ENCODE data around the gene PPM1H.

PPM1H gene

GRCh38 chr12:62898526-62898925 is 36.4 kb downstream of the PPM1H start:
- TF ChIP-seq CTCF (IDR thresholded peaks at IDR 0.05; ENCODE audit: low read length, missing control alignments), result no peak
- no peak overlapping the region for H3K4me3 ChIP-seq (replicated peaks; ENCODE audit: low read depth, low read length)
- DNase-seq (ENCODE audit: low read depth), result no peak

- no peak overlapping the region for H3K4me3 ChIP-seq (replicated peaks; ENCODE audit: low read depth, low read length)
- no peak for DNase-seq (ENCODE audit: low read depth)
- no peak for TF ChIP-seq CTCF (IDR thresholded peaks at IDR 0.05; ENCODE audit: low read length, missing control alignments)
These were observed 39.5 kb downstream of the PPM1H start for GRCh38 chr12:62895351-62895877.

GRCh38 chr12:62893276-62893675 is 41.7 kb downstream of the PPM1H start:
- no peak overlapping the region for H3K4me3 ChIP-seq (replicated peaks; ENCODE audit: low read depth, low read length)
- no peak for TF ChIP-seq CTCF (IDR thresholded peaks at IDR 0.05; ENCODE audit: low read length, missing control alignments)
- no peak for DNase-seq (ENCODE audit: low read depth)

- no peak for TF ChIP-seq CTCF (IDR thresholded peaks at IDR 0.05; ENCODE audit: low read length, missing control alignments)
- no peak for DNase-seq (ENCODE audit: low read depth)
- no peak overlapping the region for H3K4me3 ChIP-seq (replicated peaks; ENCODE audit: low read depth, low read length)
These were observed 43.0 kb downstream of the PPM1H start for GRCh38 chr12:62891805-62892549.

- TF ChIP-seq CTCF (IDR thresholded peaks at IDR 0.05; ENCODE audit: low read length, missing control alignments), result no peak
- no peak for DNase-seq (ENCODE audit: low read depth)
- H3K4me3 ChIP-seq (replicated peaks; ENCODE audit: low read depth, low read length), result no peak overlapping the region
These were observed 46.4 kb downstream of the PPM1H start for GRCh38 chr12:62888454-62889110.

DNA sequence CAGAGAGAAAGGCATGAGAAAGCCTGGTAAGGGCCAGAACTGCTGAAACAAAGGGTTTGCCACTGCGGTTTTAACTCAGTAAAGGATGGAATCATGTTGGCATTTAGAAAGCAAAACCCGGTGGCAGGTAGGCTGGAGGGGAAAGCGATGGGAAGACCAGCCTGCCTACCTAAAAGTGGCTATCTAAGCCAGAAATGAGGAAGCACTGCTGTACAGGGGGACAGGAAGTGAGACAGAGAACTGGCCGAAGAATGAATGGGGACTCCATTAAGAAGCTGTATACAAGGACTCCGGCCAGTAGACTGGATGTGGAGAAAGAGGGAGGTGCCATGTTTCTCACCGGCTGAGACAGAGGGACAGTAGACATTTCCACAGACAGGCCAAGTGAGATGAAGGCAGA is 48.2 kb downstream of the PPM1H start:
- no peak for TF ChIP-seq CTCF (IDR thresholded peaks at IDR 0.05; ENCODE audit: low read length, missing control alignments)
- H3K4me3 ChIP-seq (replicated peaks; ENCODE audit: low read depth, low read length), result no peak overlapping the region
- no peak for DNase-seq (ENCODE audit: low read depth)

Data from fibroblast of pulmonary artery (primary cell).